HG03066 (cell line): ENCODE data around the gene SART3.
"Not testable (repeated sequence)": the region's sequence is repeated elsewhere in the genome, so short reads cannot be mapped to it uniquely, and the experiment has no call there.

Experiments used
- ATAC-seq: cut with Tn5 transposase; IDR thresholded peaks from one replicate; pipeline ENCODE4 v1.9.1; 2021; ENCODE audit warnings: low read depth; ENCODE audit not compliant: unreplicated experiment

The SART3 gene

DNA sequence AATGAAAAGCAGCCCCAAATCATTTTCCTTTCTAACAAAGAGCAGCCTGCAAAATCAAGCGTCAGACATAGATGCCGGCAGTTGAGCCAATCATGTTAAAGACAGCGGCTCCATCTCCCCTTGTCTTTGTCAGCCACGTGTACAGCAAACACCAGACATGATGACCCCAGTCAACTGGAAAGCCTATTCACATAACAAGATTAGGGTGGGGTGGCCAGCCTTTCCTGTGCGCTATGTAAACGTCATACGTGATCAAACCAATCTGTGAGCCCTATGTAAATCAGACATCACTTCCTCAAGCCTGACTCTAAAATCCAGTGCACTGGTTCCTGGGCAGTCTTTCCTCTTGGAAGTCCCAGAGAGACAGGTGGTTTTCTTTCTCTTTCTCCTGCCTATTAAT is 55.8 kb downstream of the SART3 start:
- ATAC-seq, result no peak

GRCh38 chr12:108502922-108503321 is 58.1 kb downstream of the SART3 start:
- ATAC-seq, result no peak

DNA sequence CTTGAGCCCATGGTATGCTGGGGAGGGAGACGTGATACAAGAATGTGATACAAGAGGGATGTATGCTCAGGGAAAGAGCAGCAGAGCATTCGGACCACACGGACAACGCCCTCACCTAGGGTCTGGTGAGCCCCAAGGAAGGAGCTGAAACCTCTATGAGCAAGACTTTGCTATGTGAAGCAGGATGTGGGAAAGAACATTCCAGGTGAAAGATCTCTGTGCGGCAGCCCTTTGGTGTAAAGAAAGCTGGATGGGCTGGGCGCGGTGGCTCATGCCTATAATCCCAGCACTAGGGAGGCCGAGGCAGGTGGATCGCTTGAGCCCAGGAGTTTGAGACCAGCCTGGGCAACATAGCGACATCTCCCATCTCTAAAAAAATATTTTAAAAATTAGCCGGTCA is 62.8 kb downstream of the SART3 start:
- no peak for ATAC-seq

GRCh38 chr12:108495823-108496579 is 65.0 kb downstream of the SART3 start:
- no peak for ATAC-seq

DNA sequence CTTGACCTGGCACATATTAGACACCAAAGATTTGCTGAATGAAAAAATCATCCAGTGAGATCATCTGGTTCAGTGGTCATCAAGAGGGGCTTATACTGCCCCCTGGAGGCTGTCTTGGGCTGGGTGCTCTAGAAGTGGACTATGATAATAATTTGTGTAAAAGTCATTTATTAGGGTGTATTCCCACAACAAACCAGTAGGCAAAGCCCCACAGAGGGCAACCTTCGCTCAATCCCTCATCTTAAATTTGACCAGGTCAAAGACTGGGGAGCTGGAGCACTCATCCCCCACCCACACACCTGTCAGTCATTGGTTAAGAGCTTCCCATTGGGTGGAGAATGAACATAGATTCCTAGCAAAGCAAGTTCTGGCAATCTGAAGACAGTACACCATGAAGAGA is 65.9 kb downstream of the SART3 start:
- no peak for ATAC-seq

DNA sequence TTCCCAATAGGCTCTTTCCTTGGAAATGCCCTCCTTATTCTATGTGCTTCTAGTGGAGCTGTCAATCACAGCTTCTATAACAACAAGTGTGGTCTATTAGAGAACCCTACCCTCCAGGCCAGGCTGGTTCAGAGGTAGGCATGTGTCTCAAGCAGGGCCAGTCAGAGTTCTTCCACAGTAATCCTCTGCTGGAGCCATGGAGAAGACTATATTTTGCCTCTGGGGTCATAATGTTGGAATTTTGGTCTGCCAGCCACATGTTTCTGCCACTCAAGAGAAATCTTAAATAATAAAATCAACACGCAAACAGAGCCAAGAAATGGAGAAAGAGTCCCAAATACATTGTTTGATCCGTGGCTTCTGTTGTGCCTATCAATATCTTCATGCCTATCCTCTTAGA is 69.7 kb downstream of the SART3 start:
- ATAC-seq, result no peak

DNA sequence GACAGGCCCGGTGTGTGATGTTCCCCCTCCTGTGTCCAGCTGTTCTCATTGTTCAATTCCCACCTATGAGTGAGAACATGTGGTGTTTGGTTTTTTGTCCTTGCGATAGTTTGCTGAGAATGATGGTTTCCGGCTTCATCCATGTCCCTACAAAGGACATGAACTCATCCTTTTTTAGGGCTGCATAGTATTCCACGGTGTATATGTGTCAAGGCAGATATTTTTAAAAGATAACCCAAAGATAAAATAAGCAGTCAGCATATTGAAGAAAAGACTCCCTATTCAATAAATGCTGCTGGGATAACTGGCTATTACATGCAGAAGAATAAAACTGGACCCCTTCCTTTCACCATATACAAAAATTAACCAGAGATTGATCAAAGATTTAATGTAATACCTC is 73.9 kb downstream of the SART3 start:
- ATAC-seq, result not testable (repeated sequence)

GRCh38 chr12:108485371-108485770 is 75.6 kb downstream of the SART3 start:
- not testable (repeated sequence) for ATAC-seq

GRCh38 chr12:108484845-108485244 is 76.1 kb downstream of the SART3 start:
- ATAC-seq, result no peak

- no peak for ATAC-seq
Measured at GRCh38 chr12:108484431-108484830, 76.5 kb downstream of the SART3 start.

GRCh38 chr12:108483213-108484059 is 77.5 kb downstream of the SART3 start:
- ATAC-seq, result no peak

DNA sequence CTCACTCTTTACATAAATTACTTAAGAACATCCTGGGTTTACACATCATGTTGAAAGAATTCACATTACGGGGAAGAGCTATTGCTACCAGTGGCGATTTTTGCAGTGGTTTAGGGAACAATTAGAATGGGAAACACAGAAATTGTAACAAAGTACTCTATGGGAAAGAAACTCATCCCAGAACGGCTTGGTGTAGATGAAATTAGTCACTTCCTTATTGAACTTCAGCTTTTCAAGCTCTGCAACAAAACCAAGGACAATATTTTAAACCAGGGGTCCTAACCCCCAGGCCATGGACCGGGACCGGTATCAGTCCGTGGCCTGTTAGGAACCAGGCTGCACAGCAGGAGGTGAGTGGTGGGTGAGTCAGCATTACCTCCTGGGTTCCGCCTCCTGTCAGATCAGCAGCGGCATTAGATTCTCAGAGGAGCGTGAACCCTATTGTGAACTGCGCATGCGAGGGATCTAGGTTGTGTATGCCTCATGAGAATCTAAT is 78.2 kb downstream of the SART3 start:
- ATAC-seq, result no peak

DNA sequence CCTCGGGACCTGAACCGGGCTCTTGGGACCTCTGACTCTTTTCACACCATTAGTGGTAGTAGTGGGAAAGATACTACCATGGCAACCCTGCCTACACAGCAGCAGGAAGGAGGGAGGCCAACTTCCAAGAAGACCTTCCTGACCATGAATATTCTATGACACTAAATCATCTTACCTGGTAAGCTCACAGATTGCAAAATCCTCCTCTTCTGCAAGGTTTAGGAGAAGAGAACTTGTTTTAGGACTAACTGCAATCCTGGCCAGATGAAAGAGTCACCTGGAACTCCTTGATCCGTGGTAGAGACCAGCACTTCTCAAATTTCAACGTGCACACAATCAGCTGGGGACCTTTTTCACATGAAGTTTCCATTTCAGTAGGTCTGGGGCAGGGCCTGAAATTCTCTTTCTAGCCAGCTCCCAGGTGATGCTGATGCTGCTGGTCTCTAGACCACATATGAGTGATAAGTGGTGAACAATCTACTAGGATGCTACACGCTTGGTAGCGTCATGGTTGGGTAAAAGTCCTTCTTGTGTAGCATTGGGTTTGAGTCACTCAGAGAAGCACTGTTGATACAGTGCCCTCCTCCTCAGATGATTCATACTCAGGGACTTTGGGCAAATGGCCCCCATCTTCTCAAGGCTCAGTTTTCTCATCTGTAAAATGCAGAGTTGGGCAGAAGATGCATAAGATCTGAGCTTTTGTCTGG is 81.5 kb downstream of the SART3 start:
- ATAC-seq, result no peak

- ATAC-seq, result no peak
Measured at GRCh38 chr12:108478611-108479206, 82.3 kb downstream of the SART3 start.

DNA sequence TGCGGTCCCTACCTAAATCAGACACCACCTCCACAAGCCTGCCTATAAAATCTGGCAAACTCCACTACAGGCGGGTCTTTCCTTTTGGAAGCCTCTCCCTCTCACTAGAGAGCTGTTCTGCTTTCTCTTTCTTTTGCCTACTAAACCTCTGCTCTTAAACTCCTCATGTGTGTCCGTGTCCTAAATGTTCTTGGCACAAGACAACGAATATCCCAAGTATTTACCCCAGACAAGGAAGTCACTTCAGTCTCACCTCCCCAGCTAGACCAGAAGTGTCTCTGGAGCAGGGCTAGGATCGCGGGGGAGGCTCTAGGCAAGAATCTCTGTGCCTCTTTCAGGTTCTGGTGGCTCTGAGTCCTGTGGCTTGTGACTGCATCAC is 83.1 kb downstream of the SART3 start:
- ATAC-seq, result no peak

DNA sequence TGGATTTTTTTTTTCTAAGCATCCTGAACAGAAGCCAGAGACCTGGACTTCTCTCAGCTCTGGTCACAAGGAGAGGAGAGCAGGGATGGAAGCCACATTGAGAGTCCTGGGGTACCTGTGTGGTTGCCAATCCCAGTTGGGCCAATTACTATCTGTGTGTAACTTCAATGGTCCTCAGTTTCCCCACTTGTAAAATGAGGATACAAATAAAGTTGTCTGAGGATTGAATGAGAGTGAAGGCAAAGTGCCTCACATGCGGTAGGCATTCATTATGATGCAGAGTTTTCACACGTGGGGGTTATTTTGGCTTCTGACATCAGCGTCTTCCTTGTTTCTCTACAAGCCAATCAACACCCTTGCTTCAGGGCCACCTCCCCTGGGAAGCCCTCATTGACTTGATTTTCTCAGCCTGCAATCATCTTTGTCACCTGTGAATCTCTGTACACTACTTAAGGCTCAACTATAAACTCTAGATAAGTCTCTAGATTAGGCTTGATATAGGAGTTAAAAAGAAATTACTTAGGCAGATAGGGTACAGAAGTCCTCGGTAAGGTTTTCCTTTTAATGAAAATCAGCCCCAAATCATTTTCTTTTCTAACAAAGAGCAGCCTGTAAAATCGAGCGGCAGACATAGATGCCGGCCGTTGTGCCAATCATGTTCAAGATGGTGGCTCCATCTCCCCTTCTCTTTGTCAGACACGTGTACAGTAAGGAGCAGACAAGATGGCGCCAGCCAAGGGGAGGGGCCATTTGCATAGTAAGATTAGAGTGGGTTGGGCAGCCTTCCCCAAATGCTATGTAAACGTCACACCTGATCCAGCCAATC is 83.7 kb downstream of the SART3 start:
- no peak for ATAC-seq

DNA sequence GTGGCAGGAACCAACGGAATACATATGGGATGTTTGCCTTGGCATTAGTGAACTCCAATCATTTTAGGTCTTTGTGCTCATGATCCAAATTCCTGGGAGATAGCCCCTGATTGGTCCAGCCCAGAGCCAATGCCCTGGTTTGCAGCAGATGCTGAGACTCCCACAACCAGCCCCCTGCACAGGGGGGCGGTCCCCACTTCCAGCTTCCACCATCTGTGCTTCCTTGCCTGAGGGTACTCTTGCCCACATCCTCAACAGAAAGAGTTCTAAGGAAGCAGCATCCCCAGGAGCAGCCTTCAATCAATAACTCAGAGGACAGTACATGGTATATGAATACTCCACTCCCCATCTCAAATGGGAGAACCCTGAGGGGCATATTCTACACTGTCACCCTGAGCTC is 85.6 kb downstream of the SART3 start:
- no peak for ATAC-seq

DNA sequence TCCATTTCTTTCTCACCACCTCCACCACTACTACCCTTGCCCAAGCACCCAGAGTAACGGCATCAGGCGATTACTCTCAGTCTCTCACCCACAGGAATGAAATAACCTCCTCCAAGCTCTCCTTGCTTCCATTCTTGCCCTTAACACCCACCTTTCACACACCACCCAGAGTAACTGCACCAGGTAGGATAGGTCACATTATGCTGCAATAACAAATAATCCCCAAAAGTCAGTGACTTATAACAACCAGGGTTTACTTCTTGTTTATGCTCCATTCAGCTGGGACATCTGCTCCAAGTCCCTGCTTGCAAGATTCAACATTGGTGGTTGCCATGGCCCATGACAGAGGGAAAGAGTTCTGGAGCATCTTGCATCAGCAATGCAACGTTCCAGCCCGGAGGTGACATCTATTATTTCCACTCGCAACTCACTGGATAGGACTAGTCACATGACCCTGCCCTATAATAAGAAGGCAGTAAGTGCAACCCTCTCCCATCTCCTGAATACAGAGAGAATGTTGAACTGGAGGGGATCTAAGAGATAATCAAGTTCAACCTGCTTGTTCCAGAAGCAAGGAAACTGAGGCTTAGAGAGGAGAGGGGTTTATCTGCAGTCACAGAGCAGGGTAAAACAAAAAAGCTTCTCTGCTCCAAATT is 87.4 kb downstream of the SART3 start:
- ATAC-seq, result no peak
